Ascending aorta (tissue), 2 donors: ENCODE measurements around the gene PALD1. TPM values are rescaled to one million over a fixed set of nuclear protein-coding genes. Genes with fewer than 3 reads are reported as not detected.
A peak's percentile ranks its signal among the peaks of the same experiment; 100 is the strongest.

Experiments used
- DNase-seq, 2 donors: peaks; one replicate each; pipeline ENCODE4 v3.0.0-alpha.2; 2019; ENCODE audit warnings: low spot score in 2 of 2
- H3K27ac ChIP-seq, 2 donors: fragments of 200-600 bp; sonication (generic); one replicate each; pipeline ENCODE4 v1.5.1; 2016 to 2017; ENCODE audit warnings: mild to moderate bottlenecking in 1 of 2
- H3K27me3 ChIP-seq: fragments of 200-600 bp; sonication (generic); one replicate; pipeline ENCODE4 v1.5.1; 2017
- H3K36me3 ChIP-seq, 2 donors: fragments of 200-600 bp; sonication (generic); one replicate each; pipeline ENCODE4 v1.5.1; 2016
- H3K4me1 ChIP-seq, 2 donors: fragments of 200-600 bp; sonication (generic); one replicate each; pipeline ENCODE4 v1.5.1; 2016 to 2017; ENCODE audit warnings: mild to moderate bottlenecking in 1 of 2
- H3K4me3 ChIP-seq, 2 donors: fragments of 200-600 bp; sonication (generic); one replicate each; pipeline ENCODE4 v1.5.1; 2016 to 2017; ENCODE audit warnings: mild to moderate bottlenecking in 1 of 2
- H3K9me3 ChIP-seq, 2 donors: fragments of 200-600 bp; sonication (generic); one replicate each; pipeline ENCODE4 v1.5.1; 2016
- intact Hi-C: fragments of 100-400 bp; cut with DNase I; formaldehyde crosslinking; loops from one replicate; pipeline ENCODE4 v1.15.1; 2023
- total RNA-seq: library from RNA; depleted of rRNA; stranded (reverse); fragments of >200 nt; gene quantifications from one replicate; pipeline ENCODE4 v1.1.0, GENCODE V29; 2016
- TF ChIP-seq, protein P1 (sequence below), 3 experiments: fragments of 200-600 bp in 2 of 3; fragments of 450-650 bp in 1 of 3; sonication (generic) in 2 of 3; IDR thresholded peaks; one replicate each; pipeline ENCODE4 v1.5.1; 2016 to 2019; ENCODE audit warnings: antibody characterized with exemption in 3 of 3, mild to moderate bottlenecking in 1 of 3, moderate library complexity in 1 of 3

PALD1 gene
- total RNA-seq, 1 donor from 2014 or later = 21.7 TPM

DNA sequence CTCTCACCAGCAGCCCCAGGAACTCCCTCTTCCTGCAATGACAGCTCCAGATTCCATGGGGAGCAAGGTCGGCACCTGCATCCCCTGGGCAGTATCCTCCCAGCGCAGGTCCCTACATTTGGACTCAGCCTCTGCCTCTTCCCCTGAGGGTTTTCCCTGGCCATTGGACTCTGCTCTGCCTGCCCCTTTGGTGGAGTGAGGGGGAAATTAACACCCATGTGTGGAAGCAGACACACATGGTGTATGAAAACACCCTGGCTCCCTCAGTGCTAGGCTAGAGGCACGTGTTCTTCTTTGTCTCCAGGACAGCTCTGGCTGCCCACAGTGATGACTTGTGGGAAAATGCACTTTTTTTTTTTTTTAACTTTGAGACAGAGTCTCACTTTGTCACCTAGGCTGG lies 115.6 kb downstream of the PALD1 start:
- Histone ChIP-seq H3K4me3 (no peak overlapping the region), H3K4me1 (no peaks in the 10 kb centered on the region), H3K9me3 (no peaks in the 10 kb centered on the region), H3K27me3 (no peaks in the 10 kb centered on the region), H3K36me3 (no peaks in the 10 kb centered on the region), H3K27ac (no peak overlapping the region)
- intact Hi-C loops = no loop called here
- TF ChIP-seq, protein P1, sequence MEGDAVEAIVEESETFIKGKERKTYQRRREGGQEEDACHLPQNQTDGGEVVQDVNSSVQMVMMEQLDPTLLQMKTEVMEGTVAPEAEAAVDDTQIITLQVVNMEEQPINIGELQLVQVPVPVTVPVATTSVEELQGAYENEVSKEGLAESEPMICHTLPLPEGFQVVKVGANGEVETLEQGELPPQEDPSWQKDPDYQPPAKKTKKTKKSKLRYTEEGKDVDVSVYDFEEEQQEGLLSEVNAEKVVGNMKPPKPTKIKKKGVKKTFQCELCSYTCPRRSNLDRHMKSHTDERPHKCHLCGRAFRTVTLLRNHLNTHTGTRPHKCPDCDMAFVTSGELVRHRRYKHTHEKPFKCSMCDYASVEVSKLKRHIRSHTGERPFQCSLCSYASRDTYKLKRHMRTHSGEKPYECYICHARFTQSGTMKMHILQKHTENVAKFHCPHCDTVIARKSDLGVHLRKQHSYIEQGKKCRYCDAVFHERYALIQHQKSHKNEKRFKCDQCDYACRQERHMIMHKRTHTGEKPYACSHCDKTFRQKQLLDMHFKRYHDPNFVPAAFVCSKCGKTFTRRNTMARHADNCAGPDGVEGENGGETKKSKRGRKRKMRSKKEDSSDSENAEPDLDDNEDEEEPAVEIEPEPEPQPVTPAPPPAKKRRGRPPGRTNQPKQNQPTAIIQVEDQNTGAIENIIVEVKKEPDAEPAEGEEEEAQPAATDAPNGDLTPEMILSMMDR (IDR thresholded peaks at IDR 0.05) = no peak
- peak in 1 of 2 donors; percentile 48 for DNase-seq

DNA sequence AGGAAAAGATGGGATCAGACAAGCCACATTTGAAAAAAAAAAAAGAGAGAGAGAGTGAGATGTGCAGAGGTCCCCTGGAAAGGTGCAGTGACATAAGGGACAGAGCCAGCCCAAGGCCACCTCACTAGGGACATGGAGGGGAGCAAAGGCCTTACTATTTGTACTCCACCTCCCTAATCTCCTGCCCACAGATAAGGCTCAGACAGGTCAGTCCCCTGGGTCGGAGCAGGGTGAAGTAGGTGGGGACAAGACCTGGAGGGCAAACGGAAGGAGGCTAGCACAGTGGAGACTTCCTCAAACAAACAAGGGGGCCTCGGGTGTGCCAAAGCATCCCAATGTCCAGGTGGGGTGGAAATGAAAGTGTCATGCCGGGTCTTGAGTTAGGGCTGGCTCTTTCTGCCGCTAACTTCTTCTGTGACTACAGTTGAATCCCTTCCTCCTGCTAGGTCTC lies 117.0 kb downstream of the PALD1 start:
- Histone ChIP-seq H3K4me3 (no peak overlapping the region), H3K27me3 (no peaks in the 10 kb centered on the region), H3K36me3 (no peaks in the 10 kb centered on the region), H3K9me3 (no peaks in the 10 kb centered on the region), H3K4me1 (no peaks in the 10 kb centered on the region), H3K27ac (no peak overlapping the region)
- TF ChIP-seq, protein P1 (IDR thresholded peaks at IDR 0.05) = no peak
- intact Hi-C loops = no loop called here
- no peak for DNase-seq

DNA sequence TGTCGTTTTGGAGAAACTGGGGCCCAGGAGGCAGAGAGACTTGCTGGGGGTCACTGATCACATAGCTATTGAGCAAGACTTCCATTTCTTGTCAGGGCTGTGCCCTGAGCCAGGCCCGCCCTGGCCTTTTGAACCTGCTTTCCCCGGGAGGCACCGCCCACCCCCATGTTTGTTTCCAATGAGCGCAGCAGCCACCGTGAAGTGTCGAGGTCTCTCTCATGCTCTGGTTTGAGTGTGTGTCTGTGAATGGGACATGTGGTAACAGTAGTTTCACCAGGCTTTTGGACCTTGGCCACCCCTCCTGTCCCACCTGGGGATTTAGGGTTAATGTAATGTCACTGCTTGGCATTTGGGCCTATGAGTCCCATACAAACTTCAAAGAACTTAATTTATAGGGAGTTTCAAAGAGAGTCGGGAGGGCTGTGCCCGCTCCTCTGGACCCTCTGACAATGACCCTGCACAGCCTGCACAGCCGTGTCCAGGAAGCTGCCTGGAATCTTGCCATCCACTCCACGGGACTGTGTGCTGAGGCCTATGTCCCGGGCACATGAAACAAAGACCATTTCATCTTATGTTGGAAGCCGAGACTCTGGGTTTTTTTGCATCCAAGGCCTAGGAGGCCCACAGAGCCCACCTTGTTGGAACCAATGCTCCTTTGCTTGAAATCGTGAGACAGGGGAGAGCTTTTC lies 117.7 kb downstream of the PALD1 start:
- intact Hi-C loops = no loop called here
- Histone ChIP-seq H3K4me3 (no peak overlapping the region), H3K27ac (no peak overlapping the region), H3K36me3 (no peaks in the 10 kb centered on the region), H3K4me1 (no peaks in the 10 kb centered on the region), H3K9me3 (no peaks in the 10 kb centered on the region), H3K27me3 (no peaks in the 10 kb centered on the region)
- DNase-seq = no peak
- TF ChIP-seq, protein P1 (IDR thresholded peaks at IDR 0.05) = no peak

DNA sequence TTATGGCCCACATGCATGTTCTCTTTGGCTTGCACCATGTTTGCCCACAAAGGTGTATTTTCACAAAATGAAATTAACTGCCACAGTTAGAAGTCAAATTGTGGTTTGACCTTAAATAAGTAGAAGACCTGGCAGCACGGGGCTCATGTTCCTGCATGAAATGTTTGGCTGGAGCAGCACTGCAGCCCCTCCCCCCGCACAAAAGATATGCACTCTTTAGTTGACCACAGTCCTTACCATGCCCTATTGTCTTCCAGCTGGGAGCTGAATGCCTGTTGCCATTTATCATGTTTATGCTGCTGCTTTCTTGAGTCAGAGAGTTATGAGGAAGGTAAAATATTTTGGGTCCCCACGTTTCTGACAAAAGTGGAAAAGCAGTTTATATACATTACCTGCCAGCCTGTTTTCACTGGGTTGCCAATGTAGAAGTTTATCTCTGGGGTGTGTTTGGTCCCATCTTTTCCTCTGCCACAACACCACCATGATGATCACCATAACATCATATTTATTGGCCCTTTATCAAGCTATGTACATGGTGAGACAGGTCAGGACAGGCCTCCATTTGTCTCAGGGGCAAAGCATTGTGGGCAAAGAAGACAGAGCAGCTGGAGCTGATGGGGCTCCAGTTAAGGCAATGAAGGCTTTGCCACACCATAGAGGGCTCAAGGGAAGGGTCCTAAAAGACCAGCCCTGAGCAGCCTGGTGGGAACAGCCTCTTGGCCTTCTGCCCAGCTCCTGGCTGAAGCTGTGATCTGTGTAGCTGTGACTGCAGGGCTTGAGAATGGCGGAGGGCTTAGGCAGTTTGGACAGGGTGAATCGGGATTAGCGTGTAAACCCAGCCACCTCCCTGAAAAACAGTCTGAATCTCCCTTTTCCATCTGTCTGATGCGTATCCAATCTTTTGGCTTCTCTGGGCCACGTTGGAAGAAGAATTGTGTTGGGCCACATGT lies 118.6 kb downstream of the PALD1 start:
- intact Hi-C loops = no loop called here
- no peak overlapping the region for H3K27ac ChIP-seq
- no peaks in the 10 kb centered on the region for H3K27me3 ChIP-seq
- H3K4me3 ChIP-seq = no peak overlapping the region
- H3K4me1 ChIP-seq = no peaks in the 10 kb centered on the region
- H3K9me3 ChIP-seq = no peaks in the 10 kb centered on the region
- no peak for DNase-seq
- no peaks in the 10 kb centered on the region for H3K36me3 ChIP-seq
- TF ChIP-seq, protein P1 (IDR thresholded peaks at IDR 0.05) = no peak

DNA sequence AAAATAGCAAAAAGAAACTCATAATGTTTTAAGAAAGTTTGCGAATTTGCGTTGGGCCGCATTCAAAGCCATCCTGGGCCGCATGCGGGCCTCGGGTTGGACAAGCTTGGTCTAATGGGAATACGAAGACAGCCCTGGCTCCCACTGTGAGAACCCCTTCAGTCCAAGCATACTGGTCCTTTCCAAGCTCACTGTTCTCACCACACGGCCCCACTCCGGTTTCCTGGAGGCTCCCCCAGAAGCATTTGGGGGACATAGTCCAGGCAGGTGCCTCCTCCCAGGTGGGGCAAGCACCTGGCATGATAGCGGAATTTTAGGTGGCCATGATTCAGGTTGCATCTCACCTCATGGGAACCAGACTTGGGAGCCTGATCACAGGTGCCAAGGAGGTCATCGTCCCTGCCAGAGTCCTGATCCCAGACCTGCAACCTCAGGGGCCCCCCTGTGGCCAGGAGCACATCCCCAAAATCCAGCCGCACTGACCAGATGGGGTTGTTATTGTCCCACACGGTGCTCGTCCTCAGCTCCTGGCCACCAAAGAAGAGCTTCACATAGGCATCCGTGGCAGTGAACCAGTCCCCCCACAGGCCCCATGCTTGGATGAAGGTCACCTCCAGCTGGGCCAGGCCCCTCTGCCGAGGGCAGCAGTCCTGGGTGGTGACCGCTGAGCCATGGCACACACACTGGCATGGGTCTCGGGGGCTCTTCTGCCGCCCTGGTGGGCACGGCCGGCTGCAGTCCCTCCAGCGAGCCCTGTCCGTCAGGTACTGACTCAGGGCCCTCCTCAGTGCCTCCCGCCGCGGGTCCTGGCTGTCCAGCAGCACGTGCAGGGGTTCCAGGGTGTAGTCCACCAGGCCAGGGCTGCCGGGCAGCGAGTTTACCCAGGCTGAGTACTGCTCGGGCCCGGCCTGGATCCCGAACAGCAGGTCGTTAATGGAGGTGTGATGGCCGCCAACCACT lies 119.6 kb downstream of the PALD1 start:
- no peak overlapping the region for H3K27ac ChIP-seq
- no peak overlapping the region for H3K4me3 ChIP-seq
- TF ChIP-seq, protein P1 (IDR thresholded peaks at IDR 0.05) = no peak
- no peaks in the 10 kb centered on the region for H3K9me3 ChIP-seq
- DNase-seq = no peak
- H3K36me3 ChIP-seq = no peaks in the 10 kb centered on the region
- intact Hi-C loops = no loop called here
- no peaks in the 10 kb centered on the region for H3K4me1 ChIP-seq
- no peaks in the 10 kb centered on the region for H3K27me3 ChIP-seq
